Measurements from ENCODE around the gene TIRAP.

TIRAP gene

GRCh38 chr11:126327281-126328000 is 44.5 kb downstream of the TIRAP start:
- TF ChIP-seq, protein P1, sequence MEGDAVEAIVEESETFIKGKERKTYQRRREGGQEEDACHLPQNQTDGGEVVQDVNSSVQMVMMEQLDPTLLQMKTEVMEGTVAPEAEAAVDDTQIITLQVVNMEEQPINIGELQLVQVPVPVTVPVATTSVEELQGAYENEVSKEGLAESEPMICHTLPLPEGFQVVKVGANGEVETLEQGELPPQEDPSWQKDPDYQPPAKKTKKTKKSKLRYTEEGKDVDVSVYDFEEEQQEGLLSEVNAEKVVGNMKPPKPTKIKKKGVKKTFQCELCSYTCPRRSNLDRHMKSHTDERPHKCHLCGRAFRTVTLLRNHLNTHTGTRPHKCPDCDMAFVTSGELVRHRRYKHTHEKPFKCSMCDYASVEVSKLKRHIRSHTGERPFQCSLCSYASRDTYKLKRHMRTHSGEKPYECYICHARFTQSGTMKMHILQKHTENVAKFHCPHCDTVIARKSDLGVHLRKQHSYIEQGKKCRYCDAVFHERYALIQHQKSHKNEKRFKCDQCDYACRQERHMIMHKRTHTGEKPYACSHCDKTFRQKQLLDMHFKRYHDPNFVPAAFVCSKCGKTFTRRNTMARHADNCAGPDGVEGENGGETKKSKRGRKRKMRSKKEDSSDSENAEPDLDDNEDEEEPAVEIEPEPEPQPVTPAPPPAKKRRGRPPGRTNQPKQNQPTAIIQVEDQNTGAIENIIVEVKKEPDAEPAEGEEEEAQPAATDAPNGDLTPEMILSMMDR (IDR thresholded peaks at IDR 0.05; ENCODE audit: low read depth, low read length) = no peak
- no peak overlapping the region for H3K4me3 ChIP-seq (ENCODE audit: low read depth, low read length)

DNA sequence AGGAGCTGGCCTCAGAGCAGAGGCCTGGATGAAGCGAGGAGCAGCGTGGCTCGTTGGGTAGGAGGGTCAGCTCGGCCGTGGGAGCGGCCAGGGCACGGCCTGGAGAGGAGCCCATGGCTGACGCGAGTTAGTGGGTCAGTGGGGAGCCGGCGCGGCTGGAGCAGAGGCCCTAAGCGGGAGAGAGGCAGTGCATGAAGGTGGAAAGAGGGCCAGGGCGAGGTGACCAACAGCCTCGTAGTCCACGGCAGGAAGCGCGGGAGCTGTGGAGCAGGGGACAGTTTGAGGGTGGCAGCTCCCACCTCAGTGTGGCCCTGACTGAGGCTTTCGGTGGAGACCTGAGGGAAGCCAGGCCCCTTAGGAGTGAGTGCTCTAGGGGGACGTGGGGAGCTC is 45.1 kb downstream of the TIRAP start:
- TF ChIP-seq, protein P1 (IDR thresholded peaks at IDR 0.05; ENCODE audit: low read depth, low read length) = no peak
- no peak overlapping the region for H3K4me3 ChIP-seq (ENCODE audit: low read depth, low read length)

DNA sequence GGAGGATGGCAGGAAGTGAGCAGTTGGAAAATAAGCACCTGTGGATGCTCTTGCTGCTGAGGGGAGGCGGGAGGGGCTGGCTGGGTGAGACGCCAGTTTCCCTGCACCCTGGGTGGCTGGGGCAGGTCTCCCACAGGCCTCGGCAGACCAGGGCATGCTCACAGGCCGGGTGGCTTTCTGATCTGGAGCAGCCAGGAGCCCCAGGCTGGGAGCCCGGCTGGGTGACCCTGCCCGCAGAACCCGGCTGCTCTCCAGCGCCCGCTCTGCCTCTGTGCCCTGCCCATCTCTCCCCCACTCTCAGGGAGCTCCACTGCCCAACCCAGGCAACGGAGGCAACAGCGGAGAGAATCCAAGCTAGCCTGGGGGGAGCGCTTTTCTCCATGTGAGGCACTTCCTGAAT is 45.6 kb downstream of the TIRAP start:
- TF ChIP-seq, protein P1 (IDR thresholded peaks at IDR 0.05; ENCODE audit: low read depth, low read length) = no peak
- no peak overlapping the region for H3K4me3 ChIP-seq (ENCODE audit: low read depth, low read length)

DNA sequence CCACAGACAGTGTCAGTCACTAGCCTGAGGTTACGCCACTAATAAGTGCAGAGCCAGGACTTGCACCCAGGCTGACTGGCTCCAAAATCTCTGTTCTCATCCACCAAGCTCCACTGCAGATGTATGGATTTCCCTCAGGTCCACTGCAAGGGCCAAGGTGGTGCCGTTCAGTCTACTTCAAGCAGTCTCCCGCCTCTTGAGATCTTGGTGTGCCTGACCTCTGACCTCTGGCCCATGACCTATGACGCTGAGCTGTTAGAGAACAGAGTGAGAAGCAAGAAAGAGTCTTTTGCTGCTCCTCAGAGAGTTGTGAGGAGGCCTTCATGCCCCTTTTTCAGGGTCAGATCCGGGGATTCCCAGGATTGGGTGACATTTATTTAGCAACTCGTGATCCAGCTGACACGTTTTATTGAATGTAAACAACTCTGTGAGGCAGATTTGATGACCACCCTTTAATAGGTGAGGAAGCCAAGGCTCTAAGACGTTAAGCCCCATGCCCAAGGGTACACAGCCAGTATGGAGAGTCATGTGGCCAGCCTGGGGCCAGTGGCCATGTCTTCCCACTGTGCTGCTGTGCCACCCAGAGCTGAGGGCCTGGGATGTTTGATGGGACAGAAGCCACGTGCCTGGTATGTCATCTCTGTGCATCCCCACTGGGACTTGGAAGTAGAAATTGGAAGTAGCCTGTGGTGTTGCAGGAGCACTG is 46.2 kb downstream of the TIRAP start:
- TF ChIP-seq, protein P1 (IDR thresholded peaks at IDR 0.05; ENCODE audit: low read depth, low read length) = no peak
- no peak overlapping the region for H3K4me3 ChIP-seq (ENCODE audit: low read depth, low read length)

- no peak overlapping the region for H3K4me3 ChIP-seq (ENCODE audit: low read depth, low read length)
- TF ChIP-seq, protein P1 (IDR thresholded peaks at IDR 0.05; ENCODE audit: low read depth, low read length) = no peak
Observed at GRCh38 chr11:126329644-126330211, 46.8 kb downstream of the TIRAP start.

- no peak overlapping the region for H3K4me3 ChIP-seq (ENCODE audit: low read depth, low read length)
- TF ChIP-seq, protein P1 (IDR thresholded peaks at IDR 0.05; ENCODE audit: low read depth, low read length) = no peak
Observed at GRCh38 chr11:126331286-126331685, 48.4 kb downstream of the TIRAP start.

DNA sequence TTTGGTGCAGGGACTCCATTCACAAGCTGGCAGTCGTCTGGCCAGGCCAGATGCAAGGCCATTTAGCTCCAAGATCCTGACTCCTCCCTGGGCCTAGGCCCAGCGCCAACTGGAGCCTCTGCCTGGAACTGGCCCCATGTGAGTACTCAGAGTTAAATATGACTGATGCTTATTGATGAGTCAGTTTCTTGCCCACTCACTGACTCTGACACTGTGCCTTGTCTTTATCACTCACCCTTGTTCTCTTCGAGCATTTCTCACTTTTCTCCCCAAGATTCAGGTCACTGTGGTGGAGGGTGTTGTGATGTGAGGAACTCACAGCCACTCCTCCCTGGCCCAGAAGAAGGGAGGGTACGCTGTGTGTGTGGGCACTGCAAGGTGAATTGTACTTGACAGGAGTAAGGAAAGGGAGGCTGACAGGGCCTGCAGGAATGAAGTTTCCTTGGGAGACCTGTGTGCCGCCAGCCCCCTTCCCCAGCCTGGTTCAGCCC is 49.4 kb downstream of the TIRAP start:
- TF ChIP-seq, protein P1 (IDR thresholded peaks at IDR 0.05; ENCODE audit: low read depth, low read length) = no peak
- no peak overlapping the region for H3K4me3 ChIP-seq (ENCODE audit: low read depth, low read length)
